Right renal pelvis (tissue), 4 donors: ENCODE data around the gene SHF. TPM values are rescaled to one million over a fixed set of nuclear protein-coding genes. Genes with fewer than 3 reads are reported as not detected.
"Not testable (repeated sequence)": the region's sequence is repeated elsewhere in the genome, so short reads cannot be mapped to it uniquely, and the experiment has no call there.

ENCODE experiments used
- DNase-seq, 4 donors: peaks; one replicate each; pipeline ENCODE4 v3.0.0-alpha.2; 2013; ENCODE audit warnings: low read depth in 4 of 4, low spot score in 3 of 4, missing footprints in 1 of 4
- polyA plus RNA-seq, 4 donors: library from polyadenylated mRNA; unstranded; fragments of 120-200 nt; gene quantifications; one replicate each; pipeline ENCODE4 v1.2.1, GENCODE V29; 2013; ENCODE audit not compliant: insufficient read length in 4 of 4

Gene SHF
- polyA plus RNA-seq, 4 donors, result 14.7 to 21.6 (median 16.3) TPM

GRCh38 chr15:45148076-45149059 lies 39.4 kb downstream of the SHF start:
- no peak for DNase-seq

GRCh38 chr15:45147606-45148005 lies 40.2 kb downstream of the SHF start:
- DNase-seq, result no peak

GRCh38 chr15:45146405-45146804 lies 41.4 kb downstream of the SHF start:
- DNase-seq, result no peak

GRCh38 chr15:45144775-45145174 lies 43.0 kb downstream of the SHF start:
- DNase-seq, result no peak

GRCh38 chr15:45143946-45144345 lies 43.8 kb downstream of the SHF start:
- DNase-seq, result no peak

GRCh38 chr15:45143056-45143455 lies 44.7 kb downstream of the SHF start:
- no peak for DNase-seq

- DNase-seq, result no peak
These were observed 46.4 kb downstream of the SHF start for GRCh38 chr15:45141386-45141785.

- no peak for DNase-seq
These were observed 47.1 kb downstream of the SHF start for GRCh38 chr15:45140557-45141250.

- DNase-seq, result no peak
These were observed 48.0 kb downstream of the SHF start for GRCh38 chr15:45139770-45140169.

GRCh38 chr15:45138814-45139765 lies 48.7 kb downstream of the SHF start:
- DNase-seq, result no peak

GRCh38 chr15:45137703-45138102 lies 50.1 kb downstream of the SHF start:
- no peak for DNase-seq

GRCh38 chr15:45136378-45136764 lies 51.4 kb downstream of the SHF start:
- no peak for DNase-seq

GRCh38 chr15:45135705-45136377 lies 51.9 kb downstream of the SHF start:
- DNase-seq, result not testable (repeated sequence)

- no peak for DNase-seq
These were observed 52.8 kb downstream of the SHF start for GRCh38 chr15:45134682-45135604.

GRCh38 chr15:45134046-45134445 lies 53.7 kb downstream of the SHF start:
- DNase-seq, result no peak

- peak in 1 of 4 donors; percentile 33 for DNase-seq
These were observed 54.2 kb downstream of the SHF start for GRCh38 chr15:45133561-45133920.

GRCh38 chr15:45132844-45133560 lies 54.8 kb downstream of the SHF start:
- DNase-seq, result no peak

GRCh38 chr15:45131510-45131909 lies 56.3 kb downstream of the SHF start:
- DNase-seq, result no peak
